DOHH2 (cell line): ENCODE measurements around the gene PLBD2.

Experiments used
- CTCF ChIP-seq: fragments of 200-600 bp; sonication (generic); IDR thresholded peaks from one replicate; pipeline ENCODE4 v1.5.1; 2014; ENCODE audit warnings: antibody characterized with exemption, mild to moderate bottlenecking, low read depth, low read length; ENCODE audit not compliant: poor library complexity, severe bottlenecking
- EZH2phosphoT487 ChIP-seq: fragments of 200-600 bp; sonication (generic); IDR thresholded peaks from 2 replicates; pipeline ENCODE4 v1.6.1; 2017; ENCODE audit warnings: borderline replicate concordance, mild to moderate bottlenecking, antibody characterized with exemption, low read length, moderate library complexity, mixed read lengths

DNA sequence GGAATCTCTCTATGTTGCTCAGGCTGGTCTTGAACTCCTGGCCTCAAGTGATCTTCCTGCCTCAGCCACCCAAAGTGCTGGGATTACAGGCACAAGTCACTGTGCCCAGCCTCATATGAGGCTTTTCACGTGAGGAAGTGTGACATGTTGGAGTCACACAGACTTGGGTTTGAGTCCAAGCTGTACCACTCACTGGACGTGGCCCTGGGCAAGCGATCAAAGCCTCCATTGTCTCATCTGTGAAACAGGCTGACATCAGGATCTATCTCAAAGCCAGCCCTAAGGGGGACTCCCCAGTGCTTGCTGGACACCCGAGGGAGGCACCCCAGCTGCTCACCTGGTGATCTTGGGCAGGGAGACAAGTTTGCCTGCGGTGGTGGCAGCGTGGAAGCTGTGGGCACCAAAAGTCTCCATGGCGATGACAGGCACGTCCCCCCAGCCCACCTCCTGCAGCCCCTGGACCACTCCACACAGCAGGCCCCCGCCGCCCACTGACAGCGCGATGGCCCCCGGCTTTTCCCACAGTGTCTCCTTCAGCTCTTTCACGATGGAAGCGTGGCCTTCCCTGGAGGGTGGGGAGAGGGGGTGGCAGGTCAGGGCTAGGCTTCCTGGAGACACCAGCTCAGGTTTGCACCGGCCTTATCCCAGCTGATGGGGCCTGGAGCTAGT, 38.6 kb downstream of the PLBD2 start:
- TF ChIP-seq CTCF (no peak), EZH2phosphoT487 (no peak)
